ENCODE data around the gene ADAMTS6.
A peak's percentile ranks its signal among the peaks of the same experiment; 100 is the strongest.
"Not testable (repeated sequence)": the region's sequence is repeated elsewhere in the genome, so short reads cannot be mapped to it uniquely, and the experiment has no call there.

Gene ADAMTS6, protein sequence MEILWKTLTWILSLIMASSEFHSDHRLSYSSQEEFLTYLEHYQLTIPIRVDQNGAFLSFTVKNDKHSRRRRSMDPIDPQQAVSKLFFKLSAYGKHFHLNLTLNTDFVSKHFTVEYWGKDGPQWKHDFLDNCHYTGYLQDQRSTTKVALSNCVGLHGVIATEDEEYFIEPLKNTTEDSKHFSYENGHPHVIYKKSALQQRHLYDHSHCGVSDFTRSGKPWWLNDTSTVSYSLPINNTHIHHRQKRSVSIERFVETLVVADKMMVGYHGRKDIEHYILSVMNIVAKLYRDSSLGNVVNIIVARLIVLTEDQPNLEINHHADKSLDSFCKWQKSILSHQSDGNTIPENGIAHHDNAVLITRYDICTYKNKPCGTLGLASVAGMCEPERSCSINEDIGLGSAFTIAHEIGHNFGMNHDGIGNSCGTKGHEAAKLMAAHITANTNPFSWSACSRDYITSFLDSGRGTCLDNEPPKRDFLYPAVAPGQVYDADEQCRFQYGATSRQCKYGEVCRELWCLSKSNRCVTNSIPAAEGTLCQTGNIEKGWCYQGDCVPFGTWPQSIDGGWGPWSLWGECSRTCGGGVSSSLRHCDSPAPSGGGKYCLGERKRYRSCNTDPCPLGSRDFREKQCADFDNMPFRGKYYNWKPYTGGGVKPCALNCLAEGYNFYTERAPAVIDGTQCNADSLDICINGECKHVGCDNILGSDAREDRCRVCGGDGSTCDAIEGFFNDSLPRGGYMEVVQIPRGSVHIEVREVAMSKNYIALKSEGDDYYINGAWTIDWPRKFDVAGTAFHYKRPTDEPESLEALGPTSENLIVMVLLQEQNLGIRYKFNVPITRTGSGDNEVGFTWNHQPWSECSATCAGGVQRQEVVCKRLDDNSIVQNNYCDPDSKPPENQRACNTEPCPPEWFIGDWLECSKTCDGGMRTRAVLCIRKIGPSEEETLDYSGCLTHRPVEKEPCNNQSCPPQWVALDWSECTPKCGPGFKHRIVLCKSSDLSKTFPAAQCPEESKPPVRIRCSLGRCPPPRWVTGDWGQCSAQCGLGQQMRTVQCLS (N-terminal part only)

DNA sequence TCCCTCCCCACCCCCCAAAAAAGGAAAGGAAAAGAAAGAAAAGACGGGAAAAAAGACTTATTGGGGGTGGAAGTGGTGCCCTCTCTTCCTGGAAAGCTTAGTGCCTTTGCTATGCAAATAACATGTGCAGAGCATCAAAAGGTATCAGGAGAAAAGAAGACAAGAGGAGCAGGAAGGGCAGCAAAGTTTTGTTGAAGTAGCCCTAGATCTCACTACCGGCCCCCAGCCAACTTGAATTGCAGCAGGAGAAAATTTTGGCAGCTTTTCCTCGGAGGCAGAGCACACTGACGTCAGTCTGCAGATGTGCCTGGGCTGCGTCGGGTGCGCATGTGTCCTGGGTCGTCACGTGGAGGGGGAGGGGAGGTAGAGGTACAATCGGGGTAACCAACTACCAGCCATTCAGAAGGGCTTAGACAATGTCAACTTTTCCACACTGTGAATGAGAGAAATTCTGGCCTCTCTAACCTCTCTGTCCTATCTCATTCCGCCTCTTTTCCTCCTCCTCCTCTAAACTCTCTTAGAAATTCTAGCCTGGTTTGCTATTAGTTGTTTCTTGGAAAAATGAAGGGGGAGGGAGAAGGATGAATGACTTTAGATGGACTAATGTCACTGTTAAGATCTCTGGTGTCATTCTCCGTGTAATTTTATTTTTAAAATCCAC lies at the start of gene ADAMTS6:
Gene ADAMTS6, minus strand, starts transcription at position 286 of the 661 bp plus-strand sequence. CDS start 8,247 bp downstream, outside the sequence.
- H3K9me3 ChIP-seq (ENCODE audit: control insufficient read depth, low read depth, low read length): no peaks in the 10 kb centered on the region
- H3K27ac ChIP-seq (ENCODE audit: low read length): peak within 1 kb of the TSS; percentile 80
- H3K4me1 ChIP-seq (ENCODE audit: control insufficient read depth, low read depth, low read length): peaks cover 33% of the 10 kb centered on the region
- H3K36me3 ChIP-seq (ENCODE audit: control insufficient read depth, low read depth, low read length): no peaks in the 10 kb centered on the region
- H3K9ac ChIP-seq (ENCODE audit: low read length): peak within 1 kb of the TSS; percentile 78
- peaks cover 16% of the 10 kb centered on the region for H3K27me3 ChIP-seq (ENCODE audit: control insufficient read depth, insufficient read depth, low read length)
- peak within 1 kb of the TSS; percentile 66 for H3K4me3 ChIP-seq (ENCODE audit: low read length)

DNA sequence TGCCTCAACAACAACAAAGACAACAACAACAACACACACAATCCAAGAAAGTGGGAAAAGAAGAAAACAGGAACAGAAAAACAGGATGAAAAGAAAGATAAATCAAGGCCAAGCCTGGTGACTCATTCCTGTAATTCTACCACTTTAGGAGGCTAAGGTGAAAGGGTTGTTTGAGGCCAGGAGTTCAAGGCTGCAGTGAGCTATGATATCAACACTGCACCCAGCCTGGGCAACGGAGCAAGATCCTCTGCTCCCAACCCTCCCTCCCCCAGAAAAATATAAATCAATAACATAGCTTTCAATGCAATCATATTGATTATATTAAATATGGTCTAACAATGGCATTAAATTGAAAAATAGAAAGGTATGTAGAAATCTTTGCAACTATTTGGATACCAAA lies 49.2 kb upstream of the ADAMTS6 start:
- H3K36me3 ChIP-seq (ENCODE audit: control insufficient read depth, low read depth, low read length): peaks cover 2% of the 10 kb centered on the region
- H3K27ac ChIP-seq (ENCODE audit: low read length): no peak overlapping the region
- H3K9ac ChIP-seq (ENCODE audit: low read length): no peak overlapping the region
- H3K27me3 ChIP-seq (ENCODE audit: control insufficient read depth, insufficient read depth, low read length): no peaks in the 10 kb centered on the region
- H3K4me1 ChIP-seq (ENCODE audit: control insufficient read depth, low read depth, low read length): no peaks in the 10 kb centered on the region
- no peaks in the 10 kb centered on the region for H3K9me3 ChIP-seq (ENCODE audit: control insufficient read depth, low read depth, low read length)
- H3K4me3 ChIP-seq (ENCODE audit: low read length): no peak overlapping the region

DNA sequence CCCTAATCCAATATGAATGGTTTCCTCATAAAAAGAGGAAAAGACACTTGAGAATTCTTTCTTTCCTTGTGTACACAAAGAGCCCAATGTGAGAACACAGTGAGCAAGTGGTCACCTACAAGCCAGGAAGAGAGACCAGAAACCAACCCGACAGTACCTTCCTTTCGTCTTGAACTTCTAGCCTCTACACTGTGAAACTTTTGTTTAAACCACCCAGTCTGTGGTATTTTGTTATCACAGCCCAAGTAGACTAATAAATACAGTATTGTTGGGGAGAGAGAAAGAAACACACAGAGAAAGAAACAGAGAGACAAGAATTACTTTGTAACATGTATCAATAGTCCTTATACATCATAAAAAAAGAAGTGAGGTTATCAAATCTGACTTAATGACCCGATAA lies 44.0 kb upstream of the ADAMTS6 start:
- H3K36me3 ChIP-seq (ENCODE audit: control insufficient read depth, low read depth, low read length): peaks cover 11% of the 10 kb centered on the region
- no peaks in the 10 kb centered on the region for H3K4me1 ChIP-seq (ENCODE audit: control insufficient read depth, low read depth, low read length)
- H3K4me3 ChIP-seq (ENCODE audit: low read length): no peak overlapping the region
- H3K9ac ChIP-seq (ENCODE audit: low read length): no peak overlapping the region
- H3K27ac ChIP-seq (ENCODE audit: low read length): no peak overlapping the region
- no peaks in the 10 kb centered on the region for H3K27me3 ChIP-seq (ENCODE audit: control insufficient read depth, insufficient read depth, low read length)
- H3K9me3 ChIP-seq (ENCODE audit: control insufficient read depth, low read depth, low read length): no peaks in the 10 kb centered on the region

DNA sequence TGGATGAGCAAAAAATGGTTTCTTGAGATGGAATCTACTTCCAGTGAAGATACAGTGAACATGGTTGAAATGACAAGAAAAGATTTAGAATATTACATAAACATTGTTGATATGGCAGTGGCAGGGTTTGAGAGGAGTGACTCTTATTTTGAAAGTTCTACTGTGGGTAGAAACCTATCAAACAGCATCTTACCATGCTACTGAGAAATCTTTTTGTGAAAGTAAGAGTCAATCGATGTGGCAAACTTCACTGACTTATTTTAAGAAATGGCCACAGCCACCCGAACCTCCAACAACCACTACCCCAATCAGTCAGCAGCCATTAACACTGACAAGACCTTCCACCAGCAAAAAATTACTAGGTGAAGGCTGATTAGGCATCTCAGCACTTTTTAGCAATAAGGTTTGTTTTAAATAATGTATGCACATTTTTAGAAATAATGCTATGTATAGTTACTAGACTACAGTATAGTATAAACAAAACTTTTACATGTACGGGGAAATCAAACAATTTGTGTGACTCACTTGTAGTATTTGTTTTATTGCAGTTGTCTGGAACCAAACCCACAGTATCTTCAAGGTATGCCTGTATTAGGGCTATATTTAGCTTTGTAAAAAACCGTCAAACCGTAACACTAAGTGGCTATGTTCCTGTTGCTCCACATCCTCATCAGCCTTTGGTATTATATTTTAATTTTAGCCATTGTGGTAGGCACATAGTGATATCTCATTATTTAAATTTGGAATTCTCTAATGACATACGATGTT lies 30.6 kb upstream of the ADAMTS6 start:
- H3K9me3 ChIP-seq (ENCODE audit: control insufficient read depth, low read depth, low read length): no peaks in the 10 kb centered on the region
- H3K27me3 ChIP-seq (ENCODE audit: control insufficient read depth, insufficient read depth, low read length): no peaks in the 10 kb centered on the region
- H3K9ac ChIP-seq (ENCODE audit: low read length): no peak overlapping the region
- no peaks in the 10 kb centered on the region for H3K36me3 ChIP-seq (ENCODE audit: control insufficient read depth, low read depth, low read length)
- H3K27ac ChIP-seq (ENCODE audit: low read length): no peak overlapping the region
- H3K4me3 ChIP-seq (ENCODE audit: low read length): no peak overlapping the region
- no peaks in the 10 kb centered on the region for H3K4me1 ChIP-seq (ENCODE audit: control insufficient read depth, low read depth, low read length)

DNA sequence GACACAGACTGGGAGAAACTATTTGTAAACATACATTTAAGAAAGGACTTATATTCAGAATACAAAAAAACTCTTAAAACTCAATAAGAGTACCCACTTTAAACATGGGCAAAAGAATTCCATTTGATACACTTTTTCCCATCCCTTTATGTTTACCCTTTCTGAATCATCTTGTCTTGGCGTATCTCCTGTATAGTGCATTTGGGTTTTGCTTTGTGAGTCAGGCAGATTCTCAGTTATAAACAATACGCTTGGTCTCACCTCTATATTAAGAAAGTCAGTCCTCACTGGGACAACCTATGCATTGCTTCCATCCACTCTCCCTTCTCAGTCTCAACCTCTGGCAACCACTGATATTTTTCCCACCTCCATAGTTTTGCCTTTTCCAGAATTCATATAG lies 27.3 kb upstream of the ADAMTS6 start:
- H3K9ac ChIP-seq (ENCODE audit: low read length): no peak overlapping the region
- no peaks in the 10 kb centered on the region for H3K4me1 ChIP-seq (ENCODE audit: control insufficient read depth, low read depth, low read length)
- H3K36me3 ChIP-seq (ENCODE audit: control insufficient read depth, low read depth, low read length): no peaks in the 10 kb centered on the region
- no peaks in the 10 kb centered on the region for H3K27me3 ChIP-seq (ENCODE audit: control insufficient read depth, insufficient read depth, low read length)
- H3K27ac ChIP-seq (ENCODE audit: low read length): no peak overlapping the region
- no peaks in the 10 kb centered on the region for H3K9me3 ChIP-seq (ENCODE audit: control insufficient read depth, low read depth, low read length)
- H3K4me3 ChIP-seq (ENCODE audit: low read length): no peak overlapping the region

DNA sequence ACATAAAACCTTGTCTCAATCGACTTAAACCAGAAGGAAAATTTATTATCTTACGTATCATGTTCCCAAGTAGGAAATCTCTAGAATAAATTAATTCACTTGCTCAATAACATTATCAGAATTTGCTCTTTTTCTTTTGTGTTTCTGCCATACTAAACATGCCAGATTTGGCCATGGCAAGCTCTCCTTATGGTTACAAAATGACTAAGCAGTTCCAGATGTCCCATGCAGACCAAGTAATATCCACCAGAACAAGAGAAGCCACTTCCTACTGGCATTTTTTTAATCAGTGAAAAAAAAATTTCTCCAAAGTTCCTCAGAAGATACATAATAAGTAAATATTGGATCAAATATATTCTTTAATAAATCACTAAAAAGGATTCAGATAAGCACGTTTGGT lies 25.2 kb upstream of the ADAMTS6 start:
- Histone ChIP-seq H3K9me3 (ENCODE audit: control insufficient read depth, low read depth, low read length) (no peaks in the 10 kb centered on the region), H3K27ac (ENCODE audit: low read length) (no peak overlapping the region), H3K9ac (ENCODE audit: low read length) (no peak overlapping the region), H3K4me3 (ENCODE audit: low read length) (no peak overlapping the region), H3K4me1 (ENCODE audit: control insufficient read depth, low read depth, low read length) (no peaks in the 10 kb centered on the region), H3K27me3 (ENCODE audit: control insufficient read depth, insufficient read depth, low read length) (no peaks in the 10 kb centered on the region), H3K36me3 (ENCODE audit: control insufficient read depth, low read depth, low read length) (no peaks in the 10 kb centered on the region)

DNA sequence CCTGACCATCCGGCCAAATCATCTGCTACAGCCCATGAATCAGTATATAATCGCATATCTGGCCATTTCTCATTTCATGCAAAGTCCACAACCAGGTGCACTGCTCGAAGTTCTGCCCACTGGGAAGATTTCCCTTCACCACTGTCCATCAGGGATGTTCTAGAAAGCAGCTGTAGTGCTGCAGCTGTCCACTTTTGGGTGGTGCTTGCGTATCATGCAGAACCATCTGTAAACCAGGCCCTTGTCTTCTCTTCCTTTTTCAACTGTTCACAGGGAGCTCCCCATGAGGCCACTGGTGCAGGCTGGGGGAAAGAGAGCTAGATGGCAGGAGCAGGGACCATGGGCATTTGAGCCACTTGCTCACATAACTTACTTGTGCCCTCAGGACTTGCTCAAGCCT lies 7.4 kb upstream of the ADAMTS6 start:
- H3K4me1 ChIP-seq (ENCODE audit: control insufficient read depth, low read depth, low read length): no peaks in the 10 kb centered on the region
- H3K9me3 ChIP-seq (ENCODE audit: control insufficient read depth, low read depth, low read length): no peaks in the 10 kb centered on the region
- no peaks in the 10 kb centered on the region for H3K27me3 ChIP-seq (ENCODE audit: control insufficient read depth, insufficient read depth, low read length)
- no peak overlapping the region for H3K27ac ChIP-seq (ENCODE audit: low read length)
- no peak overlapping the region for H3K4me3 ChIP-seq (ENCODE audit: low read length)
- no peaks in the 10 kb centered on the region for H3K36me3 ChIP-seq (ENCODE audit: control insufficient read depth, low read depth, low read length)
- H3K9ac ChIP-seq (ENCODE audit: low read length): no peak overlapping the region

DNA sequence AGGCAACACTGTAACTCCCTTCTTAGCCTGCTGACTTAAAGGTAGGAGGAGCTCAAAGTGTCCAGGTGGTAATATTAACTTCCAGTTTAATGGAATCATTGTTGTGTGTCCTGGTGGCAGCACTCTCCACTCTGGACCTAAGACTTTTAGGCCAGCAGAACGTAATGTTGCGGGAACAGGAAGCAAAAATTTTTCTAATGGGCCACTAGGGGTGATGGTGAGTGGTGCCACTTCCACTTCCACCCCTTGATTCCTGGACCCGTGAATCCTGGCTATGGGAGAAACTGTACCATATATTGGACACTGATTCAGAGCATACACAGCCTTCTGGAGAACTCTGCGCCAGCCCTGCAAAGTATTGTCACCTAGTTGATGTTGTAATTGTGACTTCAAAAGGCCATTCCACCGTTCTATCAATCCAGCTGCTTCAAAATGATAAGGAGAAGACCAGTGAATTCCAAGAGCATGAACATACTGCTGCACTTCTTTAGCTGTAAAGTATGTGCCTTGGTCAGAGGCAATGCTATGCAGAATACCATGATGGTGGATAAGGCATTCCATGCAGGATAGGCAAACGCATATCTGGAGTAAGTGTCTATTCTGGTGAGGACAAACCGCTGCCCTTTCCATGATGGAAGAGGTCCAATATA lies 6.4 kb upstream of the ADAMTS6 start:
- H3K9ac ChIP-seq (ENCODE audit: low read length); H3K36me3 ChIP-seq (ENCODE audit: control insufficient read depth, low read depth, low read length); H3K9me3 ChIP-seq (ENCODE audit: control insufficient read depth, low read depth, low read length); H3K27ac ChIP-seq (ENCODE audit: low read length); H3K4me1 ChIP-seq (ENCODE audit: control insufficient read depth, low read depth, low read length); H3K4me3 ChIP-seq (ENCODE audit: low read length); H3K27me3 ChIP-seq (ENCODE audit: control insufficient read depth, insufficient read depth, low read length): not testable (repeated sequence)

DNA sequence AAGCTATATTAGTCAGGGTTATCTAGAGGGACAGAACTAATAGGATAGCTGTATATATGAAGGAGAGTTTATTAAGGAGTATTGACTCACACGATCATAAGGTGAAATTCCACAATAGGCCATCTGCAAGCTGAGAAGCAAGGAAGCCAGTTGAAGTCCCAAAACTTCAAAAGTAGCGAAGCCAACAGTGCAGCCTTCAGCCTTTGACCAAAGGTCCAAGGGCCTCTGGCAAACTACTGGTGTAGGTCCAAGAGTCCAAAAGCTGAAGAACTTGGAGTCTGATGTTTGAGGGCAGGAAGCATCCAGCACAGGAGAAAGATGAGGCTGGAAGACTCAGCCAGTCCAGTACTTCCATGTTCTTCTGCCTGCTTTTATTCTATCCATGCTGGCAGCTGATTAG lies 5.1 kb upstream of the ADAMTS6 start:
- not testable (repeated sequence) for H3K36me3 ChIP-seq (ENCODE audit: control insufficient read depth, low read depth, low read length); H3K4me3 ChIP-seq (ENCODE audit: low read length); H3K27me3 ChIP-seq (ENCODE audit: control insufficient read depth, insufficient read depth, low read length); H3K27ac ChIP-seq (ENCODE audit: low read length); H3K9me3 ChIP-seq (ENCODE audit: control insufficient read depth, low read depth, low read length); H3K9ac ChIP-seq (ENCODE audit: low read length)
- peaks cover 13% of the 10 kb centered on the region for H3K4me1 ChIP-seq (ENCODE audit: control insufficient read depth, low read depth, low read length)

DNA sequence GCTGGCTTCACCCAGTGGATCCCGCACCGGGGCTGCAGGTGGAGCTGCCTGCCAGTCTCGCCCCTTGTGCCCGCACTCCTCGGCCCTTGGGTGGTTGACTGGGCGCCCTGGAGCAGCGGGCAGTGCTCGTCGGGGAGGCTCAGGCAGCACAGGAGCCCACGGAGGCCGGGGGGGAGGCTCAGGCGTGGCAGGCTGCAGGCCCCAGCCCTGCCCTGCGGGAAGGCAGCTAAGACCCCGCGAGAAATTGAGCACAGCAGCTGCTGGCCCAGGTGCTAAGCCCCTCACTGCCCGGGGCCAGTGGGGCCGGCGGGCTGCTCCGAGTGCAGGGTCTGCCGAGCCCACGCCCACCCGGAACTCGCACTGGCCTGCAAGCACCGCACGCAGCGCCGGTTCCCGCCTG lies 3.7 kb upstream of the ADAMTS6 start:
- no peak overlapping the region for H3K4me3 ChIP-seq (ENCODE audit: low read length)
- H3K27ac ChIP-seq (ENCODE audit: low read length): no peak overlapping the region
- H3K36me3 ChIP-seq (ENCODE audit: control insufficient read depth, low read depth, low read length): no peaks in the 10 kb centered on the region
- H3K4me1 ChIP-seq (ENCODE audit: control insufficient read depth, low read depth, low read length): peaks cover 20% of the 10 kb centered on the region
- no peaks in the 10 kb centered on the region for H3K9me3 ChIP-seq (ENCODE audit: control insufficient read depth, low read depth, low read length)
- H3K9ac ChIP-seq (ENCODE audit: low read length): no peak overlapping the region
- peaks cover 4% of the 10 kb centered on the region for H3K27me3 ChIP-seq (ENCODE audit: control insufficient read depth, insufficient read depth, low read length)
